ENCODE data around the gene PPP1R13B. TPM values are rescaled to one million over a fixed set of nuclear protein-coding genes. Genes with fewer than 3 reads are reported as not detected.

Gene PPP1R13B
- total RNA-seq, 4 donors from 2014 or later, result 5.6 to 71.6 (median 18.2) TPM

- Histone ChIP-seq H3K9me3 (no peaks in the 10 kb centered on the region), H3K4me1 (peaks cover 0 to 9% of the 10 kb centered on the region in 2 donors), H3K27me3 (no peaks in the 10 kb centered on the region), H3K4me3 (no peak overlapping the region), H3K27ac (no peak overlapping the region), H3K36me3 (no peaks in the 10 kb centered on the region)
- no peak for TF ChIP-seq POLR2A (IDR thresholded peaks at IDR 0.05)
- TF ChIP-seq CTCF (IDR thresholded peaks at IDR 0.05), result no peak
- DNase-seq, result no peak
- intact Hi-C loops (cut with DNase I; ENCODE audit: low total_unique reads), result no loop called here
Observed at GRCh38 chr14:103887170-103887501, 39.8 kb upstream of the PPP1R13B start.

GRCh38 chr14:103886304-103887169 is 39.2 kb upstream of the PPP1R13B start:
- intact Hi-C loops (cut with DNase I; ENCODE audit: low total_unique reads), result no loop called here
- Histone ChIP-seq H3K27me3 (no peaks in the 10 kb centered on the region), H3K4me3 (no peak overlapping the region), H3K27ac (no peak overlapping the region), H3K36me3 (no peaks in the 10 kb centered on the region), H3K9me3 (no peaks in the 10 kb centered on the region), H3K4me1 (peaks cover 0 to 9% of the 10 kb centered on the region in 2 donors)
- no peak for TF ChIP-seq POLR2A (IDR thresholded peaks at IDR 0.05)
- TF ChIP-seq CTCF (IDR thresholded peaks at IDR 0.05), result peak in 1 of 4 experiments; percentile 28
- no peak for DNase-seq

- intact Hi-C loops (cut with DNase I; ENCODE audit: low total_unique reads), result no loop called here
- H3K4me1 ChIP-seq, result peaks cover 3 to 12% of the 10 kb centered on the region in 2 donors
- H3K4me3 ChIP-seq, result no peak overlapping the region
- no peaks in the 10 kb centered on the region for H3K27me3 ChIP-seq
- H3K27ac ChIP-seq, result no peak overlapping the region
- DNase-seq, result no peak
- no peaks in the 10 kb centered on the region for H3K36me3 ChIP-seq
- TF ChIP-seq POLR2A (IDR thresholded peaks at IDR 0.05) (no peak), CTCF (IDR thresholded peaks at IDR 0.05) (no peak)
- no peaks in the 10 kb centered on the region for H3K9me3 ChIP-seq
Observed at GRCh38 chr14:103885509-103885932, 38.1 kb upstream of the PPP1R13B start.

- intact Hi-C loops (cut with DNase I; ENCODE audit: low total_unique reads), result no loop called here
Observed at GRCh38 chr14:103884854-103885253, 37.5 kb upstream of the PPP1R13B start.

More at GRCh38 chr14:103884854-103885253, 37.5 kb upstream of the PPP1R13B start:
- H3K27ac ChIP-seq, result no peak overlapping the region
- no peak overlapping the region for H3K4me3 ChIP-seq
- H3K9me3 ChIP-seq, result no peaks in the 10 kb centered on the region
- no peak for DNase-seq
- no peaks in the 10 kb centered on the region for H3K36me3 ChIP-seq
- peaks cover 6 to 18% of the 10 kb centered on the region in 2 donors for H3K4me1 ChIP-seq
- no peaks in the 10 kb centered on the region for H3K27me3 ChIP-seq
- TF ChIP-seq CTCF (IDR thresholded peaks at IDR 0.05), result no peak
